GM23338 (cell line): ENCODE results near the gene CCDC149. TPM values are rescaled to one million over a fixed set of nuclear protein-coding genes. Genes with fewer than 3 reads are reported as not detected.

Source experiments
- ATAC-seq: fragments of 200-7000 bp; cut with Tn5 transposase; 3 replicates; pipeline ENCODE4 v1.9.1; 2020
- DNase-seq: peaks from one replicate; pipeline ENCODE4 v3.0.0-alpha.2; 2015; ENCODE audit warnings: low spot score
- H2AFZ ChIP-seq: fragments of 200-600 bp; sonication (generic); 2 replicates; pipeline ENCODE4 v1.8.0; 2016; ENCODE audit warnings: antibody characterized with exemption, mild to moderate bottlenecking, moderate library complexity
- H3F3A ChIP-seq: fragments of 200-600 bp; sonication (generic); replicated peaks from 2 replicates; pipeline ENCODE4 v1.8.0; 2017; ENCODE audit warnings: antibody characterized with exemption, mixed run types, low read depth
- H3K27ac ChIP-seq: fragments of 200-600 bp; sonication (generic); 2 replicates; pipeline ENCODE4 v1.6.1; 2016; ENCODE audit warnings: low read depth
- H3K27me3 ChIP-seq: fragments of 200-600 bp; sonication (generic); 2 replicates; pipeline ENCODE4 v1.8.0; 2016; ENCODE audit warnings: mild to moderate bottlenecking, mixed run types, moderate library complexity; ENCODE audit not compliant: insufficient read depth
- H3K36me3 ChIP-seq: fragments of 200-600 bp; sonication (generic); 2 replicates; pipeline ENCODE4 v1.8.0; 2016; ENCODE audit warnings: mild to moderate bottlenecking; ENCODE audit not compliant: insufficient read depth
- H3K4me1 ChIP-seq: fragments of 200-600 bp; sonication (generic); 2 replicates; pipeline ENCODE4 v1.8.0; 2016; ENCODE audit warnings: mild to moderate bottlenecking, moderate library complexity; ENCODE audit not compliant: insufficient read depth
- H3K4me2 ChIP-seq: fragments of 200-600 bp; sonication (generic); 2 replicates; pipeline ENCODE4 v1.7.1; 2017; ENCODE audit warnings: mixed run types
- H3K4me3 ChIP-seq: fragments of 200-600 bp; sonication (generic); 2 replicates; pipeline ENCODE4 v1.6.1; 2016; ENCODE audit warnings: mixed run types
- H3K79me2 ChIP-seq: fragments of 200-600 bp; sonication (generic); replicated peaks from 2 replicates; pipeline ENCODE4 v1.8.0; 2017; ENCODE audit warnings: mild to moderate bottlenecking; ENCODE audit not compliant: insufficient read depth
- H3K9me2 ChIP-seq: fragments of 200-600 bp; sonication (generic); 2 replicates; pipeline ENCODE4 v1.8.0; 2017; ENCODE audit not compliant: insufficient read depth
- H4K20me1 ChIP-seq: fragments of 200-600 bp; sonication (generic); replicated peaks from 2 replicates; pipeline ENCODE4 v1.8.0; 2017; ENCODE audit warnings: mild to moderate bottlenecking; ENCODE audit not compliant: insufficient read depth
- H3K27ac Mint-ChIP-seq: 2 replicates; pipeline ENCODE4 v1.8.0; 2020; ENCODE audit warnings: inconsistent platforms, mild to moderate bottlenecking, moderate library complexity, mixed read lengths
- H3K27me3 Mint-ChIP-seq: 3 replicates; pipeline ENCODE4 v1.8.0; 2022; ENCODE audit warnings: low read depth, mild to moderate bottlenecking, moderate library complexity, mixed read lengths, inconsistent platforms; ENCODE audit not compliant: insufficient read depth, poor library complexity
- H3K36me3 Mint-ChIP-seq: 3 replicates; pipeline ENCODE4 v1.8.0; 2021; ENCODE audit warnings: low read depth, mild to moderate bottlenecking, inconsistent platforms, moderate library complexity, mixed read lengths
- H3K4me1 Mint-ChIP-seq: 3 replicates; pipeline ENCODE4 v1.8.0; 2020; ENCODE audit warnings: mild to moderate bottlenecking, inconsistent platforms, mixed read lengths
- H3K4me3 Mint-ChIP-seq: 3 replicates; pipeline ENCODE4 v1.8.0; 2021; ENCODE audit warnings: moderate library complexity, mild to moderate bottlenecking, inconsistent platforms, mixed read lengths
- H3K9me3 Mint-ChIP-seq: 3 replicates; pipeline ENCODE4 v1.8.0; 2020; ENCODE audit warnings: moderate library complexity, mild to moderate bottlenecking, inconsistent platforms, mixed read lengths
- CREB1 ChIP-seq: fragments of 250-450 bp; sonication (Bioruptor Pico); IDR thresholded peaks from 2 replicates; pipeline ENCODE4 v1.5.0; 2020; ENCODE audit warnings: low read depth, mild to moderate bottlenecking, moderate library complexity
- CTCF ChIP-seq, 2 experiments: fragments of 200-600 bp in 1 of 2; sonication (generic) in 1 of 2; conservative IDR thresholded peaks; 2 replicates each; pipeline versions ENCODE4 v1.5.1 to v1.6.1; 2016 to 2017; ENCODE audit warnings: antibody characterized with exemption in 2 of 2, low read depth in 2 of 2, mild to moderate bottlenecking in 2 of 2, moderate library complexity in 1 of 2
- EZH2 ChIP-seq: fragments of 200-600 bp; sonication (generic); IDR thresholded peaks from one replicate; pipeline ENCODE4 v1.8.0; 2017; ENCODE audit warnings: antibody characterized with exemption, mild to moderate bottlenecking, low read depth; ENCODE audit not compliant: unreplicated experiment
- EZH2phosphoT487 ChIP-seq: fragments of 200-600 bp; sonication (generic); IDR thresholded peaks from one replicate; pipeline ENCODE4 v1.8.1; 2018; ENCODE audit warnings: antibody characterized with exemption; ENCODE audit not compliant: unreplicated experiment
- JUNB ChIP-seq: IDR thresholded peaks from one replicate; pipeline ENCODE4 v1.6.1; 2016; ENCODE audit warnings: antibody characterized with exemption; ENCODE audit not compliant: unreplicated experiment
- NANOG ChIP-seq: IDR thresholded peaks from 2 replicates; pipeline ENCODE4 v1.6.1; 2016; ENCODE audit warnings: antibody characterized with exemption, borderline replicate concordance
- POLR2AphosphoS5 ChIP-seq: IDR thresholded peaks from 2 replicates; pipeline ENCODE4 v1.6.1; 2016; ENCODE audit warnings: antibody characterized with exemption, low read depth
- REST ChIP-seq: IDR thresholded peaks from one replicate; pipeline ENCODE4 v1.6.1; 2018; ENCODE audit warnings: antibody characterized with exemption; ENCODE audit not compliant: unreplicated experiment
- STAT1 ChIP-seq: IDR thresholded peaks from one replicate; pipeline ENCODE4 v1.6.1; 2016; ENCODE audit warnings: antibody characterized with exemption; ENCODE audit not compliant: unreplicated experiment
- ZNF331 ChIP-seq: fragments of 250-450 bp; sonication (Bioruptor Pico); IDR thresholded peaks from 2 replicates; pipeline ENCODE4 v1.5.0; 2020; ENCODE audit warnings: low read depth, mild to moderate bottlenecking, moderate library complexity
- polyA plus RNA-seq: library from polyadenylated mRNA; unstranded; fragments of >200 nt; fragmentation: Nextera tagmentation; extraction: Ambion mirVana; gene quantifications from 2 replicates; pipeline ENCODE4 v1.2.1, GENCODE V29; 2016
- total RNA-seq: library from RNA; depleted of rRNA; stranded (reverse); fragments of >200 nt; shearing (Covaris generic); gene quantifications from 2 replicates; pipeline ENCODE4 v1.2.3, GENCODE V29; 2014
- TF ChIP-seq, protein P1 (sequence below): IDR thresholded peaks from 2 replicates; pipeline ENCODE4 v1.6.1; 2016; ENCODE audit warnings: antibody characterized with exemption

Gene CCDC149
- total and polyA plus RNA-seq, 2 experiments from 2014 or later, result 2.6 to 6.4 TPM

GRCh38 chr4:24768006-24768405 lies 144.8 kb downstream of the CCDC149 start:
- H3K79me2 ChIP-seq, result no peaks in the 10 kb centered on the region
- no peak overlapping the region for H3K27ac ChIP-seq
- peaks cover 14% of the 10 kb centered on the region for H3K4me1 Mint-ChIP-seq
- no peak overlapping the region for H2AFZ ChIP-seq
- TF ChIP-seq, protein P1, sequence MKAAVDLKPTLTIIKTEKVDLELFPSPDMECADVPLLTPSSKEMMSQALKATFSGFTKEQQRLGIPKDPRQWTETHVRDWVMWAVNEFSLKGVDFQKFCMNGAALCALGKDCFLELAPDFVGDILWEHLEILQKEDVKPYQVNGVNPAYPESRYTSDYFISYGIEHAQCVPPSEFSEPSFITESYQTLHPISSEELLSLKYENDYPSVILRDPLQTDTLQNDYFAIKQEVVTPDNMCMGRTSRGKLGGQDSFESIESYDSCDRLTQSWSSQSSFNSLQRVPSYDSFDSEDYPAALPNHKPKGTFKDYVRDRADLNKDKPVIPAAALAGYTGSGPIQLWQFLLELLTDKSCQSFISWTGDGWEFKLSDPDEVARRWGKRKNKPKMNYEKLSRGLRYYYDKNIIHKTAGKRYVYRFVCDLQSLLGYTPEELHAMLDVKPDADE, result no peak
- TF ChIP-seq POLR2AphosphoS5 (no peak), EZH2 (no peak), JUNB (no peak), STAT1 (no peak), ZNF331 (CRISPR knock-in tag) (no peak), REST (no peak), EZH2phosphoT487 (no peak), CREB1 (no peak), CTCF (conservative IDR thresholded peaks at IDR 0.05; ENCODE audit: low read depth in 2 of 2) (no peak), NANOG (no peak)
- no peaks in the 10 kb centered on the region for H3K4me1 ChIP-seq
- H3K27me3 ChIP-seq, result no peaks in the 10 kb centered on the region
- H4K20me1 ChIP-seq, result no peaks in the 10 kb centered on the region
- H3F3A ChIP-seq, result no peaks in the 10 kb centered on the region
- H3K27ac Mint-ChIP-seq, result no peak overlapping the region
- no peak overlapping the region for H3K4me2 ChIP-seq
- H3K27me3 Mint-ChIP-seq, result no peaks in the 10 kb centered on the region
- H3K9me3 Mint-ChIP-seq, result no peaks in the 10 kb centered on the region
- no peak overlapping the region for H3K4me3 Mint-ChIP-seq
- no peak overlapping the region for H3K4me3 ChIP-seq
- H3K9me2 ChIP-seq, result peaks cover 17% of the 10 kb centered on the region
- no peak for ATAC-seq
- no peak for DNase-seq
- no peaks in the 10 kb centered on the region for H3K36me3 ChIP-seq
- no peaks in the 10 kb centered on the region; the same call in 2 of the 3 replicates for H3K36me3 Mint-ChIP-seq
